Upper lobe of right lung (tissue), 1 donor: ENCODE data around the gene TIMM22. TPM values are rescaled to one million over a fixed set of nuclear protein-coding genes. Genes with fewer than 3 reads are reported as not detected.

ENCODE experiments used
- ATAC-seq: fragments of 200-7000 bp; cut with Tn5 transposase; one replicate; pipeline ENCODE4 v1.9.1; 2020; ENCODE audit warnings: mild to moderate bottlenecking, moderate library complexity
- DNase-seq: peaks from one replicate; pipeline ENCODE4 v3.0.0-alpha.2; 2020
- H3K27ac ChIP-seq: fragments of 200-600 bp; one replicate; pipeline ENCODE4 v1.8.0; 2022
- H3K27me3 ChIP-seq: fragments of 200-600 bp; one replicate; pipeline ENCODE4 v1.8.0; 2022; ENCODE audit warnings: mild to moderate bottlenecking
- H3K36me3 ChIP-seq: fragments of 200-600 bp; one replicate; pipeline ENCODE4 v1.8.0; 2022
- H3K4me1 ChIP-seq: fragments of 200-600 bp; one replicate; pipeline ENCODE4 v1.8.0; 2022
- H3K4me3 ChIP-seq: fragments of 200-600 bp; one replicate; pipeline ENCODE4 v1.8.0; 2022; ENCODE audit warnings: mild to moderate bottlenecking
- H3K9me3 ChIP-seq: fragments of 200-600 bp; one replicate; pipeline ENCODE4 v1.8.0; 2022
- intact Hi-C: fragments of 100-400 bp; cut with DNase I; formaldehyde crosslinking; loops from one replicate; pipeline ENCODE4 v1.11.0; 2022
- total RNA-seq: library from RNA; stranded (reverse); fragmentation: NEBNext Ultra II Directional; extraction: Animal tissue kit (Norgen Biotek cat#: 25700); gene quantifications from one replicate; pipeline ENCODE4 v1.2.1, GENCODE V29; 2021
- TF ChIP-seq, protein P1 (sequence below): fragments of 200-600 bp; IDR thresholded peaks from one replicate; pipeline ENCODE4 v1.8.0; 2022; ENCODE audit warnings: antibody characterized with exemption
- donor health status: DM: no; HTN: yes; CAD: no; lungs with severe emphysema.

TIMM22 gene
- total RNA-seq, 1 donor from 2014 or later: 10.7 TPM

GRCh38 chr17:1036845-1037237, 39.9 kb downstream of the TIMM22 start:
- ATAC-seq (no peak), DNase-seq (no peak)
- intact Hi-C loops: no loop called here
- Histone ChIP-seq H3K36me3 (peaks cover 7% of the 10 kb centered on the region), H3K4me3 (no peak overlapping the region), H3K4me1 (peaks cover 12% of the 10 kb centered on the region), H3K27ac (no peak overlapping the region), H3K9me3 (no peaks in the 10 kb centered on the region), H3K27me3 (no peaks in the 10 kb centered on the region)
- TF ChIP-seq, protein P1, sequence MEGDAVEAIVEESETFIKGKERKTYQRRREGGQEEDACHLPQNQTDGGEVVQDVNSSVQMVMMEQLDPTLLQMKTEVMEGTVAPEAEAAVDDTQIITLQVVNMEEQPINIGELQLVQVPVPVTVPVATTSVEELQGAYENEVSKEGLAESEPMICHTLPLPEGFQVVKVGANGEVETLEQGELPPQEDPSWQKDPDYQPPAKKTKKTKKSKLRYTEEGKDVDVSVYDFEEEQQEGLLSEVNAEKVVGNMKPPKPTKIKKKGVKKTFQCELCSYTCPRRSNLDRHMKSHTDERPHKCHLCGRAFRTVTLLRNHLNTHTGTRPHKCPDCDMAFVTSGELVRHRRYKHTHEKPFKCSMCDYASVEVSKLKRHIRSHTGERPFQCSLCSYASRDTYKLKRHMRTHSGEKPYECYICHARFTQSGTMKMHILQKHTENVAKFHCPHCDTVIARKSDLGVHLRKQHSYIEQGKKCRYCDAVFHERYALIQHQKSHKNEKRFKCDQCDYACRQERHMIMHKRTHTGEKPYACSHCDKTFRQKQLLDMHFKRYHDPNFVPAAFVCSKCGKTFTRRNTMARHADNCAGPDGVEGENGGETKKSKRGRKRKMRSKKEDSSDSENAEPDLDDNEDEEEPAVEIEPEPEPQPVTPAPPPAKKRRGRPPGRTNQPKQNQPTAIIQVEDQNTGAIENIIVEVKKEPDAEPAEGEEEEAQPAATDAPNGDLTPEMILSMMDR: no peak

DNA sequence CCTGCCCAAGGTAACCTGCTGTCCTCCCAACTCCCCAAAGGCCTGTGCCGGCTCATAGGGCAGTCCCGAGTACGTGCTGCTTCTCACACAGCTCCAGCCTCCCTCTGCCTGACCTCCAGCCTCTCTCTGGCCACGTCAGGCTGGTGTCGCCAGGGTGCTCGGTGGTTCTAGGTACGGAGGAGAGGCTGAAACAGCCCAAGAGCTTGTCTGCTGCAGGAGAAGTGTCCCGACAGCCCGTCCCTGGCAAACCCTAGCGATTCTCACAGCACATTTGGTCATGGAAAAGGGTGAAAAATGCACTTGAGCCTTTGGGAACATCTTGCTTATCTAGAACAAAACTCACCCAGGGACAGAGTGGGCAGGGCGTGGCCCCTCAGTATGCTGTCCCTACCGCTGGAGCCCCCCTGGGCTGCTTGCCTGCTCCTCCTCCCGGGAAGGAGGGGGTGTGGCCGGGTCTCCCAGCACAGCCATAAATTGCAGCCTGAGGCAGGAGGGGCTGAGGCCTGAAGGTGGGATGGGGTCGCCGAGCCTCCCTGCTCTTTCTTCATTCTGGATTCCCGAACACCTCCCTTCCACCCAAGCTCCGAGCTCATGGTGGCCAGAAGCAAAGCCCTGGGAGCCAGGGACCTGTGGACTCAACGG, 40.4 kb downstream of the TIMM22 start:
- Histone ChIP-seq H3K4me1 (peaks cover 12% of the 10 kb centered on the region), H3K27me3 (no peaks in the 10 kb centered on the region), H3K4me3 (no peak overlapping the region), H3K27ac (no peak overlapping the region), H3K36me3 (peaks cover 9% of the 10 kb centered on the region), H3K9me3 (no peaks in the 10 kb centered on the region)
- TF ChIP-seq, protein P1: no peak
- DNase-seq: no peak
- no peak for ATAC-seq
- intact Hi-C loops: no loop called here

DNA sequence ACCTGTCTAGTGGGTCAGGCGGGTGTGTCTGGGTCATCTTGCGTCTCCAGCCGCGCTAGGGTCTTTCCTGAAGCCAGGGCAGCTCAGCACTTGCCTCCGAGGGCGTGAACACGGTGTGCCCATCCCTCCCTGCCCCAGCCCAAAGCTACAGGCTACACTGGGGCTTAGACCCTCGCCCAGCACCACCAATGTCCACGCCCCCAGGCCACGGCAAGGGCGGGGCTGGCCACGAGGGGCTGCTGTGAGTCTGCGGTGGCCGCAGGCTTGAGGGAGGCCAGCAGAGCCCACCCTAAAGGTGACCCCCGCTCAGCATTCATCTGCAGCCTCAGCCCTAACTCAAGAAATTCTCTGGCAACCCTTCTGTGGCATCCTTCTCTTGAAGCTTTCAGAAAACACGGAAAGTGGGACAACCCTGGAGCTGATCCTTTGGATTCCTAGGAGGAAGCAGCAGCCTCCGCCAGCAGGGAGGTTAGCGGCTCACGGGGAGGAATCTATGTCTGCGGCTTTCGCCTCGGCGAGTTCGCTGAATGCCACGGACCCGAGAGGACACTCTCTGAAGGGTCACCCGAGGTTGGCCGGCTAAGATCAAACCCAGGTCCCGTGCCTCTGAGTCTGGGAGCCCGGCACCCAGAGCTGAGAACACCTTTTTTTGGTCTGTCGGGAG, 41.7 kb downstream of the TIMM22 start:
- Histone ChIP-seq H3K27me3 (no peaks in the 10 kb centered on the region), H3K36me3 (peaks cover 10% of the 10 kb centered on the region), H3K4me1 (peaks cover 18% of the 10 kb centered on the region), H3K4me3 (no peak overlapping the region), H3K27ac (peak overlapping the region; percentile 81), H3K9me3 (no peaks in the 10 kb centered on the region)
- intact Hi-C loops: no loop called here
- ATAC-seq (no peak), DNase-seq (no peak)
- TF ChIP-seq, protein P1: no peak

- peak overlapping the region; percentile 81 for H3K27ac ChIP-seq
- peaks cover 10% of the 10 kb centered on the region for H3K36me3 ChIP-seq
- H3K4me3 ChIP-seq: no peak overlapping the region
Observed at GRCh38 chr17:1039123-1039507, 42.2 kb downstream of the TIMM22 start.

GRCh38 chr17:1039511-1040215, 42.7 kb downstream of the TIMM22 start:
- Histone ChIP-seq H3K27ac (peak overlapping the region; percentile 81), H3K4me1 (peaks cover 20% of the 10 kb centered on the region), H3K4me3 (no peak overlapping the region), H3K36me3 (peaks cover 10% of the 10 kb centered on the region), H3K27me3 (no peaks in the 10 kb centered on the region), H3K9me3 (no peaks in the 10 kb centered on the region)
- intact Hi-C loops: no loop called here
- TF ChIP-seq, protein P1: no peak
- ATAC-seq: peak; percentile 92
- peak; percentile 93 for DNase-seq

More at GRCh38 chr17:1039123-1039507, 42.2 kb downstream of the TIMM22 start:
- H3K27me3 ChIP-seq: no peaks in the 10 kb centered on the region
- H3K9me3 ChIP-seq: no peaks in the 10 kb centered on the region
- peaks cover 20% of the 10 kb centered on the region for H3K4me1 ChIP-seq
- intact Hi-C loops: no loop called here
- DNase-seq (no peak), ATAC-seq (no peak)
- TF ChIP-seq, protein P1: no peak
